GM19463 (cell line): ENCODE data around the gene KRTAP1-4.
"Not testable (repeated sequence)": the region's sequence is repeated elsewhere in the genome, so short reads cannot be mapped to it uniquely, and the experiment has no call there.

ENCODE experiments used
- ATAC-seq: cut with Tn5 transposase; IDR thresholded peaks from one replicate; pipeline ENCODE4 v1.9.1; 2021; ENCODE audit warnings: mild to moderate bottlenecking, moderate library complexity; ENCODE audit not compliant: unreplicated experiment

The KRTAP1-4 gene

GRCh38 chr17:41048441-41048840, 18.4 kb upstream of the KRTAP1-4 start:
- no peak for ATAC-seq

- ATAC-seq: not testable (repeated sequence)
These were observed 16.9 kb upstream of the KRTAP1-4 start, which contains the start of gene KRTAP2-1 for GRCh38 chr17:41046735-41047465. TSS of gene KRTAP2-1 (minus strand) at chr17:41047316. CDS start at chr17:41047267, 49 bp downstream.

GRCh38 chr17:41042953-41043352, 13.0 kb upstream of the KRTAP1-4 start:
- ATAC-seq: no peak

- not testable (repeated sequence) for ATAC-seq
These were observed 11.0 kb upstream of the KRTAP1-4 start, which contains the start of gene KRTAP1-1 for GRCh38 chr17:41040783-41041571. TSS of gene KRTAP1-1 (minus strand) at chr17:41041450. CDS start at chr17:41041397, 53 bp downstream.

- no peak for ATAC-seq
These were observed 7.9 kb upstream of the KRTAP1-4 start for GRCh38 chr17:41037853-41038350.

- not testable (repeated sequence) for ATAC-seq
These were observed 4.4 kb upstream of the KRTAP1-4 start, which contains the start of gene KRTAP1-3 for GRCh38 chr17:41034346-41034935. TSS of gene KRTAP1-3 (minus strand) at chr17:41034874. CDS start at chr17:41034821, 53 bp downstream.

GRCh38 chr17:41026715-41027471, 3.1 kb downstream of the KRTAP1-4 start, which contains the start of gene KRTAP1-5:
TSS of gene KRTAP1-5 (minus strand) at chr17:41027208. CDS start at chr17:41027155, 53 bp downstream.
- ATAC-seq: no peak

- no peak for ATAC-seq
These were observed 5.3 kb downstream of the KRTAP1-4 start for GRCh38 chr17:41024697-41025096.

- no peak for ATAC-seq
These were observed 9.7 kb downstream of the KRTAP1-4 start for GRCh38 chr17:41020336-41020735.

- no peak for ATAC-seq
These were observed 10.6 kb downstream of the KRTAP1-4 start for GRCh38 chr17:41019415-41019814.

GRCh38 chr17:41018541-41018940, 11.5 kb downstream of the KRTAP1-4 start:
- ATAC-seq: no peak

- no peak for ATAC-seq
These were observed 13.3 kb downstream of the KRTAP1-4 start for GRCh38 chr17:41016578-41017215.

GRCh38 chr17:41015454-41015853, 14.5 kb downstream of the KRTAP1-4 start:
- ATAC-seq: no peak

GRCh38 chr17:41013606-41014005, 16.4 kb downstream of the KRTAP1-4 start:
- no peak for ATAC-seq

GRCh38 chr17:41013181-41013580, 16.8 kb downstream of the KRTAP1-4 start:
- no peak for ATAC-seq

- no peak for ATAC-seq
These were observed 17.5 kb downstream of the KRTAP1-4 start for GRCh38 chr17:41012326-41013120.

GRCh38 chr17:41010441-41010840, 19.6 kb downstream of the KRTAP1-4 start:
- no peak for ATAC-seq

GRCh38 chr17:41009936-41010335, 20.1 kb downstream of the KRTAP1-4 start:
- no peak for ATAC-seq

- ATAC-seq: no peak
These were observed 20.7 kb downstream of the KRTAP1-4 start for GRCh38 chr17:41009301-41009760.
